Ascending aorta (tissue), 2 donors: ENCODE results near the gene CLIC3. TPM values are rescaled to one million over a fixed set of nuclear protein-coding genes. Genes with fewer than 3 reads are reported as not detected.

ENCODE experiments used
- DNase-seq, 2 donors: peaks; one replicate each; pipeline ENCODE4 v3.0.0-alpha.2; 2019; ENCODE audit warnings: low spot score in 2 of 2
- H3K27ac ChIP-seq, 2 donors: fragments of 200-600 bp; sonication (generic); one replicate each; pipeline ENCODE4 v1.5.1; 2016 to 2017; ENCODE audit warnings: mild to moderate bottlenecking in 1 of 2
- H3K27me3 ChIP-seq: fragments of 200-600 bp; sonication (generic); one replicate; pipeline ENCODE4 v1.5.1; 2017
- H3K36me3 ChIP-seq, 2 donors: fragments of 200-600 bp; sonication (generic); one replicate each; pipeline ENCODE4 v1.5.1; 2016
- H3K4me1 ChIP-seq, 2 donors: fragments of 200-600 bp; sonication (generic); one replicate each; pipeline ENCODE4 v1.5.1; 2016 to 2017; ENCODE audit warnings: mild to moderate bottlenecking in 1 of 2
- H3K4me3 ChIP-seq, 2 donors: fragments of 200-600 bp; sonication (generic); one replicate each; pipeline ENCODE4 v1.5.1; 2016 to 2017; ENCODE audit warnings: mild to moderate bottlenecking in 1 of 2
- H3K9me3 ChIP-seq, 2 donors: fragments of 200-600 bp; sonication (generic); one replicate each; pipeline ENCODE4 v1.5.1; 2016
- CTCF ChIP-seq, 3 experiments: fragments of 200-600 bp in 2 of 3; fragments of 450-650 bp in 1 of 3; sonication (generic) in 2 of 3; IDR thresholded peaks; one replicate each; pipeline ENCODE4 v1.5.1; 2016 to 2019; ENCODE audit warnings: antibody characterized with exemption in 3 of 3, mild to moderate bottlenecking in 1 of 3, moderate library complexity in 1 of 3
- intact Hi-C: fragments of 100-400 bp; cut with DNase I; formaldehyde crosslinking; loops from one replicate; pipeline ENCODE4 v1.15.1; 2023
- total RNA-seq: library from RNA; depleted of rRNA; stranded (reverse); fragments of >200 nt; gene quantifications from one replicate; pipeline ENCODE4 v1.1.0, GENCODE V29; 2016

The CLIC3 gene
- total RNA-seq, 1 donor from 2014 or later = 2.8 TPM

- H3K36me3 ChIP-seq = peaks cover 50 to 74% of the 10 kb centered on the region in 2 donors
Measured at GRCh38 chr9:137014776-137015539, 18.6 kb upstream of the CLIC3 start.

GRCh38 chr9:137014166-137014565 is 17.8 kb upstream of the CLIC3 start:
- peaks cover 50 to 81% of the 10 kb centered on the region in 2 donors for H3K36me3 ChIP-seq
- no peaks in the 10 kb centered on the region for H3K4me1 ChIP-seq
- TF ChIP-seq CTCF (IDR thresholded peaks at IDR 0.05) = no peak
- no peaks in the 10 kb centered on the region for H3K9me3 ChIP-seq
- no peaks in the 10 kb centered on the region for H3K27me3 ChIP-seq
- intact Hi-C loops = no loop called here
- DNase-seq = no peak
- H3K27ac ChIP-seq = no peak overlapping the region
- H3K4me3 ChIP-seq = no peak overlapping the region

More at GRCh38 chr9:137014776-137015539, 18.6 kb upstream of the CLIC3 start:
- intact Hi-C loops = no loop called here
- DNase-seq = no peak
- Histone ChIP-seq H3K27me3 (no peaks in the 10 kb centered on the region), H3K4me3 (no peak overlapping the region), H3K27ac (no peak overlapping the region), H3K9me3 (no peaks in the 10 kb centered on the region), H3K4me1 (no peaks in the 10 kb centered on the region)
- TF ChIP-seq CTCF (IDR thresholded peaks at IDR 0.05) = no peak

GRCh38 chr9:137013571-137013940 is 17.2 kb upstream of the CLIC3 start:
- no peak overlapping the region for H3K27ac ChIP-seq
- no peaks in the 10 kb centered on the region for H3K27me3 ChIP-seq
- H3K9me3 ChIP-seq = no peaks in the 10 kb centered on the region
- no peak overlapping the region for H3K4me3 ChIP-seq
- TF ChIP-seq CTCF (IDR thresholded peaks at IDR 0.05) = no peak
- H3K4me1 ChIP-seq = no peaks in the 10 kb centered on the region
- H3K36me3 ChIP-seq = peaks cover 48 to 81% of the 10 kb centered on the region in 2 donors
- no peak for DNase-seq
- intact Hi-C loops = no loop called here

GRCh38 chr9:137012694-137013570 is 16.6 kb upstream of the CLIC3 start:
- no peak overlapping the region for H3K27ac ChIP-seq
- no peak overlapping the region for H3K4me3 ChIP-seq
- peaks cover 50 to 85% of the 10 kb centered on the region in 2 donors for H3K36me3 ChIP-seq
- DNase-seq = no peak
- no peaks in the 10 kb centered on the region for H3K4me1 ChIP-seq
- intact Hi-C loops = no loop called here
- no peaks in the 10 kb centered on the region for H3K9me3 ChIP-seq
- no peaks in the 10 kb centered on the region for H3K27me3 ChIP-seq
- no peak for TF ChIP-seq CTCF (IDR thresholded peaks at IDR 0.05)

- no peak for DNase-seq
- no peaks in the 10 kb centered on the region for H3K27me3 ChIP-seq
- peaks cover 42 to 78% of the 10 kb centered on the region in 2 donors for H3K36me3 ChIP-seq
- H3K9me3 ChIP-seq = no peaks in the 10 kb centered on the region
- intact Hi-C loops = no loop called here
- no peak overlapping the region for H3K27ac ChIP-seq
- H3K4me3 ChIP-seq = no peak overlapping the region
- no peak for TF ChIP-seq CTCF (IDR thresholded peaks at IDR 0.05)
- no peaks in the 10 kb centered on the region for H3K4me1 ChIP-seq
Measured at GRCh38 chr9:137011907-137012675, 15.7 kb upstream of the CLIC3 start.
